ENCODE results near the gene TMEM273. TPM values are rescaled to one million over a fixed set of nuclear protein-coding genes. Genes with fewer than 3 reads are reported as not detected.

Gene TMEM273
- total RNA-seq, 1 experiment from 2014 or later, result 0.09 TPM

DNA sequence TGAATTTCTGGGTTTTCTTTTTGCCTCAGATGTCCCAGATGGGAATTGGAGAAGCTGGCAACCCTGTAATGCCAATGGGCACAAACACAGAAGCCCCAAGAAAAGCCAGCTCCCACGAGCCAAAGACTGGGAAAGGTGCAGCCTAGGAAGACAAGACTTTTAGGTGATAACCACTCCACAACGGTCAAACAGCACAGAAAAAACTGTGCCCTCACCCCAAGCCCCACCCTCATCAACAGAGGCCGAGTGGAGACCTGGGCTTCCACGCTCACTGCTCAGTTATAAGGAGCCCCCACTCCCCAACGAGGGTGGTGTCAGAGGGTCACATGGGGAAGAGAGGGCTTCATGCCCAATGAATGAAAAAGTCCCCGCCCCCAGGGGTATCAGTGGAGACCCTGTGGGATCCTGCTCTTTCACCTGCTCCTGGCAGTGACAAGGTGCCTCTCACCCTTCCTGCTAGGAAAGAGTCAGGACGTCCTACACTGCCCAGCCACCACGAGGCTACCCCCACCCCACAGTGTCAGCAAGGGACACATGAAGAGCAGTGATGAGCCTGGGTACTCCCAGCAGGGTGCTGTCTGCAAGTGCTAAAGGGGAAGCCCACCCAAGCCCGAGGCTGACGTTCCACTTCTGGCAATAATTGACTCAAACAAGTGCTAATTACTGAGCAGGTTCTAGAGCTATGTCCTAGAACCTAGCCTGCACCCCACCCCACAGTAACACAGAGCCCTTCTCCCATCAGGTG lies 8.3 kb downstream of the TMEM273 start:
- Mint-ChIP-seq H3K4me1 (peaks cover 8% of the 10 kb centered on the region; the same call in 1 of the 2 replicates), H3K27me3 (ENCODE audit: low read depth) (no peaks in the 10 kb centered on the region), H3K36me3 (no peaks in the 10 kb centered on the region), H3K9me3 (no peaks in the 10 kb centered on the region), H3K27ac (no peak overlapping the region), H3K4me3 (no peak overlapping the region)
- no peak for ATAC-seq
- TF ChIP-seq EMX1 (CRISPR knock-in tag; IDR thresholded peaks at IDR 0.05) (no peak), ZNF423 (CRISPR knock-in tag; IDR thresholded peaks at IDR 0.05) (no peak), ZNF396 (CRISPR knock-in tag; IDR thresholded peaks at IDR 0.05; ENCODE audit: borderline replicate concordance) (no peak), TEAD1 (CRISPR knock-in tag; IDR thresholded peaks at IDR 0.05) (no peak)
- TF ChIP-seq, protein P1, sequence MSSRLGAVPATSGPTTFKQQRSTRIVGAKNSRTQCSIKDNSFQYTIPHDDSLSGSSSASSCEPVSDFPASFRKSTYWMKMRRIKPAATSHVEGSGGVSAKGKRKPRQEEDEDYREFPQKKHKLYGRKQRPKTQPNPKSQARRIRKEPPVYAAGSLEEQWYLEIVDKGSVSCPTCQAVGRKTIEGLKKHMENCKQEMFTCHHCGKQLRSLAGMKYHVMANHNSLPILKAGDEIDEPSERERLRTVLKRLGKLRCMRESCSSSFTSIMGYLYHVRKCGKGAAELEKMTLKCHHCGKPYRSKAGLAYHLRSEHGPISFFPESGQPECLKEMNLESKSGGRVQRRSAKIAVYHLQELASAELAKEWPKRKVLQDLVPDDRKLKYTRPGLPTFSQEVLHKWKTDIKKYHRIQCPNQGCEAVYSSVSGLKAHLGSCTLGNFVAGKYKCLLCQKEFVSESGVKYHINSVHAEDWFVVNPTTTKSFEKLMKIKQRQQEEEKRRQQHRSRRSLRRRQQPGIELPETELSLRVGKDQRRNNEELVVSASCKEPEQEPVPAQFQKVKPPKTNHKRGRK (CRISPR knock-in tag; IDR thresholded peaks at IDR 0.05; ENCODE audit: borderline replicate concordance), result no peak
- ChIA-PET POLR2A (no interaction called here), CTCF (interaction anchor here (1.2 kb wide), 1 partner anchor 15 kb away, joined by 3 read pairs; no protein-coding TSS in a partner anchor)
- DNase-seq (ENCODE audit: low spot score), result no peak

DNA sequence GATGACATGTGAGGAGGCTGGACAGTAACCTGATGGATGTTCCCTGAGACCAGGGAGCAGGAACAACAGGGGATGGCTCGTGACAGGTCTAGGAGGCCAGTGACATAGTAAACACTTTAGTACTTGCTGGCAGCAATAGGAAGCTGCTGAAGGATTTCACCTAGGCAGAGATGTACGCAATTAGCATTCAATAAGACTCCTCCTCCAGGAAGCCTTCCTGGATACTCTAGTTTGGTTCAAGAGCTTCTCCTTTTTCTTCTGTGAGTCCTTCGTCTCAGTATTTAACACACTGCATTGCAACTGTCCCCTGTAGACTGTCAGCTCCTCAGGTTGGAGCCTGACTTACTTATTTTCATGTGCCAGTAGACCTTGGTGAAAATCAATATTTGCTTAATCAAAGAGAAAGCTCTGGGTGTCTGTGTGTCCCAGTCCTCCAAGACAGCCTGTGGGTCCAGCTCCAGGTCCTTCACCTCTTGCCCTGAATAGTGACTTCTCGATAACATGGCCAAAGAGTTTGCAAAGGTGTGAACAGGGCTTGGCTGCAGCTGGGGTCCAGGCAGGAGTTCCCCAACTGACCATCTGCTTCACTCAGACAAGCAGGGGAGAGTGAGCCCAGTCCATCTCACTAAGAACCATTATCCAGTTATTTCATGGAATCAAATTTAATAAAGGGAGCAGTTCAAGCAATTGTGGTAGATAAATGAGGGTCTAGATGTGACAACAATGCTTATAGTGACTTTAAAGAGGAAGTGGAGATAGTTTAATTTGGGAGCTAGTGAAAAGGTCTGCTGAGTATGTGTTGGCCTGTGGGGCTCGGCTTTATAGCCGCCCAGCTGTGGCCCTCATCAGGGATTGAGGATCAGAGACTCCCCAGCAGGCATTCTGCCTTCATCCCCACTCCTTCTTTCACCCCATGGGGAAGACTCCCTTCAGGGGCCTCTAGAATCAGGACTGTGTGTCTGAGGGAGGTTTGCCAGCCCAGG lies 9.4 kb downstream of the TMEM273 start:
- H3K9me3 Mint-ChIP-seq, result no peaks in the 10 kb centered on the region
- DNase-seq (ENCODE audit: low spot score) (no peak), ATAC-seq (no peak)
- TF ChIP-seq MXD4 (CRISPR knock-in tag; IDR thresholded peaks at IDR 0.05; ENCODE audit: borderline replicate concordance), result no peak
- H3K27me3 Mint-ChIP-seq (ENCODE audit: low read depth), result no peaks in the 10 kb centered on the region
- H3K36me3 Mint-ChIP-seq, result no peaks in the 10 kb centered on the region
- no peak overlapping the region for H3K4me3 Mint-ChIP-seq
- H3K27ac Mint-ChIP-seq, result no peak overlapping the region
- CTCF ChIA-PET, result interaction anchor here (1.2 kb wide), 1 partner anchor 14 kb away, joined by 3 read pairs; no protein-coding TSS in a partner anchor
- POLR2A ChIA-PET, result no interaction called here
- peaks cover 7% of the 10 kb centered on the region; the same call in 1 of the 2 replicates for H3K4me1 Mint-ChIP-seq

DNA sequence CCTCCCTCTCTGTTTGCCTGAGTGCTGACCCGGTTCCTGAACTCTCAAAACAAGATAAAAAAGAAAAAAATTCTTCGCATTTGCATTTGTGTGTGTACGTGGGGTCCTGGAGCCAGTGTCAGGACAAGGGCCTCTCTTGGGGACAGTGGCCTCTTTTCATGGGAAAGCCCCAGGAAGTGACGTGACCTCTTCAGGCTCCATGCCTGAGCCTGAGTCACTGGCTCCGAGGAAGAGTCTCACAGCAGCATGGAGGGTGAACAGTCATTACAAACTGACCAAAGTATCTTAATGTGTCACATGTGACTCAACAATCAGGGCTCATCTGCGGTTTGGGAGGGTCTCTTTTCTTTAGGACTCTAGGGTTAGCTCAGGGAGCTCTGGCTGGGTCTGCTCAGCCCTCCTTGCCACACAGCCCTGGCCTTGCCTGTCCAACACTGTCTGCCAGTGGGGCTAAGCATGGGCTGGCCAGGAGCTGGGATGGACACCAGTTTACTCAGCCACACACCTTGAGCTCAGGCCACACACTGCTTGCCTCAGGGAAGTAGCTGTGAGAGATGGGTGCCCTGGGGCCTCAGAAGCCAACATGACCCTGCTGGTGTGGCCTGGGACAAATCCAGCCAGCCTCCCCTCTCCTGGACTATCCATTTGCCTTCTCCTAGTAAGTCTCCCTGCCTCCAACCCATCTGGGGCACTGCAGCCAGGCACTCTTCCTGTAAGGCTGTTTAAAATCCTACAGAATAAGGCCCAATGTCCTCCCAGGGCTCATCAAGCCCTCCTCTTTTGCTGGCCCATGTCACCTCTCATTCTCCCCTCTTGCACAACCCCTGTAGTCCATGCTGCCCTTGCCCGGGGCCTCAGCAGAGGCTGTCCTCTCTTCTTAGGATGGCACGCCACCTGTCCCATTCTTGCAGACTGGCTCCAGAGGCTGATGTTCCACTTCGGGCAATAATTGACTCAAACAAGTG lies 10.5 kb downstream of the TMEM273 start:
- no peak for DNase-seq (ENCODE audit: low spot score)
- Mint-ChIP-seq H3K36me3 (no peaks in the 10 kb centered on the region), H3K27ac (no peak overlapping the region), H3K4me1 (peaks cover 7% of the 10 kb centered on the region; the same call in 1 of the 2 replicates), H3K4me3 (no peak overlapping the region), H3K27me3 (ENCODE audit: low read depth) (no peaks in the 10 kb centered on the region), H3K9me3 (no peaks in the 10 kb centered on the region)
- POLR2A ChIA-PET, result no interaction called here
- no peak for ATAC-seq
- CTCF ChIA-PET, result no interaction called here
- TF ChIP-seq, protein P2, sequence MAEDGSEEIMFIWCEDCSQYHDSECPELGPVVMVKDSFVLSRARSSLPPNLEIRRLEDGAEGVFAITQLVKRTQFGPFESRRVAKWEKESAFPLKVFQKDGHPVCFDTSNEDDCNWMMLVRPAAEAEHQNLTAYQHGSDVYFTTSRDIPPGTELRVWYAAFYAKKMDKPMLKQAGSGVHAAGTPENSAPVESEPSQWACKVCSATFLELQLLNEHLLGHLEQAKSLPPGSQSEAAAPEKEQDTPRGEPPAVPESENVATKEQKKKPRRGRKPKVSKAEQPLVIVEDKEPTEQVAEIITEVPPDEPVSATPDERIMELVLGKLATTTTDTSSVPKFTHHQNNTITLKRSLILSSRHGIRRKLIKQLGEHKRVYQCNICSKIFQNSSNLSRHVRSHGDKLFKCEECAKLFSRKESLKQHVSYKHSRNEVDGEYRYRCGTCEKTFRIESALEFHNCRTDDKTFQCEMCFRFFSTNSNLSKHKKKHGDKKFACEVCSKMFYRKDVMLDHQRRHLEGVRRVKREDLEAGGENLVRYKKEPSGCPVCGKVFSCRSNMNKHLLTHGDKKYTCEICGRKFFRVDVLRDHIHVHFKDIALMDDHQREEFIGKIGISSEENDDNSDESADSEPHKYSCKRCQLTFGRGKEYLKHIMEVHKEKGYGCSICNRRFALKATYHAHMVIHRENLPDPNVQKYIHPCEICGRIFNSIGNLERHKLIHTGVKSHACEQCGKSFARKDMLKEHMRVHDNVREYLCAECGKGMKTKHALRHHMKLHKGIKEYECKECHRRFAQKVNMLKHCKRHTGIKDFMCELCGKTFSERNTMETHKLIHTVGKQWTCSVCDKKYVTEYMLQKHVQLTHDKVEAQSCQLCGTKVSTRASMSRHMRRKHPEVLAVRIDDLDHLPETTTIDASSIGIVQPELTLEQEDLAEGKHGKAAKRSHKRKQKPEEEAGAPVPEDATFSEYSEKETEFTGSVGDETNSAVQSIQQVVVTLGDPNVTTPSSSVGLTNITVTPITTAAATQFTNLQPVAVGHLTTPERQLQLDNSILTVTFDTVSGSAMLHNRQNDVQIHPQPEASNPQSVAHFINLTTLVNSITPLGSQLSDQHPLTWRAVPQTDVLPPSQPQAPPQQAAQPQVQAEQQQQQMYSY (CRISPR knock-in tag; IDR thresholded peaks at IDR 0.05), result no peak
- TF ChIP-seq, protein P3, sequence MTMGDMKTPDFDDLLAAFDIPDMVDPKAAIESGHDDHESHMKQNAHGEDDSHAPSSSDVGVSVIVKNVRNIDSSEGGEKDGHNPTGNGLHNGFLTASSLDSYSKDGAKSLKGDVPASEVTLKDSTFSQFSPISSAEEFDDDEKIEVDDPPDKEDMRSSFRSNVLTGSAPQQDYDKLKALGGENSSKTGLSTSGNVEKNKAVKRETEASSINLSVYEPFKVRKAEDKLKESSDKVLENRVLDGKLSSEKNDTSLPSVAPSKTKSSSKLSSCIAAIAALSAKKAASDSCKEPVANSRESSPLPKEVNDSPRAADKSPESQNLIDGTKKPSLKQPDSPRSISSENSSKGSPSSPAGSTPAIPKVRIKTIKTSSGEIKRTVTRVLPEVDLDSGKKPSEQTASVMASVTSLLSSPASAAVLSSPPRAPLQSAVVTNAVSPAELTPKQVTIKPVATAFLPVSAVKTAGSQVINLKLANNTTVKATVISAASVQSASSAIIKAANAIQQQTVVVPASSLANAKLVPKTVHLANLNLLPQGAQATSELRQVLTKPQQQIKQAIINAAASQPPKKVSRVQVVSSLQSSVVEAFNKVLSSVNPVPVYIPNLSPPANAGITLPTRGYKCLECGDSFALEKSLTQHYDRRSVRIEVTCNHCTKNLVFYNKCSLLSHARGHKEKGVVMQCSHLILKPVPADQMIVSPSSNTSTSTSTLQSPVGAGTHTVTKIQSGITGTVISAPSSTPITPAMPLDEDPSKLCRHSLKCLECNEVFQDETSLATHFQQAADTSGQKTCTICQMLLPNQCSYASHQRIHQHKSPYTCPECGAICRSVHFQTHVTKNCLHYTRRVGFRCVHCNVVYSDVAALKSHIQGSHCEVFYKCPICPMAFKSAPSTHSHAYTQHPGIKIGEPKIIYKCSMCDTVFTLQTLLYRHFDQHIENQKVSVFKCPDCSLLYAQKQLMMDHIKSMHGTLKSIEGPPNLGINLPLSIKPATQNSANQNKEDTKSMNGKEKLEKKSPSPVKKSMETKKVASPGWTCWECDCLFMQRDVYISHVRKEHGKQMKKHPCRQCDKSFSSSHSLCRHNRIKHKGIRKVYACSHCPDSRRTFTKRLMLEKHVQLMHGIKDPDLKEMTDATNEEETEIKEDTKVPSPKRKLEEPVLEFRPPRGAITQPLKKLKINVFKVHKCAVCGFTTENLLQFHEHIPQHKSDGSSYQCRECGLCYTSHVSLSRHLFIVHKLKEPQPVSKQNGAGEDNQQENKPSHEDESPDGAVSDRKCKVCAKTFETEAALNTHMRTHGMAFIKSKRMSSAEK (CRISPR knock-in tag; IDR thresholded peaks at IDR 0.05; ENCODE audit: borderline replicate concordance), result no peak
- TF ChIP-seq NR3C1 (CRISPR knock-in tag; conservative IDR thresholded peaks at IDR 0.05; ENCODE audit: low read depth), result no peak
- TF ChIP-seq, protein P4, sequence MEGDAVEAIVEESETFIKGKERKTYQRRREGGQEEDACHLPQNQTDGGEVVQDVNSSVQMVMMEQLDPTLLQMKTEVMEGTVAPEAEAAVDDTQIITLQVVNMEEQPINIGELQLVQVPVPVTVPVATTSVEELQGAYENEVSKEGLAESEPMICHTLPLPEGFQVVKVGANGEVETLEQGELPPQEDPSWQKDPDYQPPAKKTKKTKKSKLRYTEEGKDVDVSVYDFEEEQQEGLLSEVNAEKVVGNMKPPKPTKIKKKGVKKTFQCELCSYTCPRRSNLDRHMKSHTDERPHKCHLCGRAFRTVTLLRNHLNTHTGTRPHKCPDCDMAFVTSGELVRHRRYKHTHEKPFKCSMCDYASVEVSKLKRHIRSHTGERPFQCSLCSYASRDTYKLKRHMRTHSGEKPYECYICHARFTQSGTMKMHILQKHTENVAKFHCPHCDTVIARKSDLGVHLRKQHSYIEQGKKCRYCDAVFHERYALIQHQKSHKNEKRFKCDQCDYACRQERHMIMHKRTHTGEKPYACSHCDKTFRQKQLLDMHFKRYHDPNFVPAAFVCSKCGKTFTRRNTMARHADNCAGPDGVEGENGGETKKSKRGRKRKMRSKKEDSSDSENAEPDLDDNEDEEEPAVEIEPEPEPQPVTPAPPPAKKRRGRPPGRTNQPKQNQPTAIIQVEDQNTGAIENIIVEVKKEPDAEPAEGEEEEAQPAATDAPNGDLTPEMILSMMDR (IDR thresholded peaks at IDR 0.05), result no peak
- TF ChIP-seq, protein P5, sequence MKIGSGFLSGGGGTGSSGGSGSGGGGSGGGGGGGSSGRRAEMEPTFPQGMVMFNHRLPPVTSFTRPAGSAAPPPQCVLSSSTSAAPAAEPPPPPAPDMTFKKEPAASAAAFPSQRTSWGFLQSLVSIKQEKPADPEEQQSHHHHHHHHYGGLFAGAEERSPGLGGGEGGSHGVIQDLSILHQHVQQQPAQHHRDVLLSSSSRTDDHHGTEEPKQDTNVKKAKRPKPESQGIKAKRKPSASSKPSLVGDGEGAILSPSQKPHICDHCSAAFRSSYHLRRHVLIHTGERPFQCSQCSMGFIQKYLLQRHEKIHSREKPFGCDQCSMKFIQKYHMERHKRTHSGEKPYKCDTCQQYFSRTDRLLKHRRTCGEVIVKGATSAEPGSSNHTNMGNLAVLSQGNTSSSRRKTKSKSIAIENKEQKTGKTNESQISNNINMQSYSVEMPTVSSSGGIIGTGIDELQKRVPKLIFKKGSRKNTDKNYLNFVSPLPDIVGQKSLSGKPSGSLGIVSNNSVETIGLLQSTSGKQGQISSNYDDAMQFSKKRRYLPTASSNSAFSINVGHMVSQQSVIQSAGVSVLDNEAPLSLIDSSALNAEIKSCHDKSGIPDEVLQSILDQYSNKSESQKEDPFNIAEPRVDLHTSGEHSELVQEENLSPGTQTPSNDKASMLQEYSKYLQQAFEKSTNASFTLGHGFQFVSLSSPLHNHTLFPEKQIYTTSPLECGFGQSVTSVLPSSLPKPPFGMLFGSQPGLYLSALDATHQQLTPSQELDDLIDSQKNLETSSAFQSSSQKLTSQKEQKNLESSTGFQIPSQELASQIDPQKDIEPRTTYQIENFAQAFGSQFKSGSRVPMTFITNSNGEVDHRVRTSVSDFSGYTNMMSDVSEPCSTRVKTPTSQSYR (CRISPR knock-in tag; IDR thresholded peaks at IDR 0.05), result no peak
